HG03280 (cell line): ENCODE results near the gene STRA6.

ENCODE experiments used
- ATAC-seq: cut with Tn5 transposase; IDR thresholded peaks from one replicate; pipeline ENCODE4 v1.9.1; 2021; ENCODE audit warnings: mild to moderate bottlenecking, moderate library complexity; ENCODE audit not compliant: unreplicated experiment

STRA6 gene, protein sequence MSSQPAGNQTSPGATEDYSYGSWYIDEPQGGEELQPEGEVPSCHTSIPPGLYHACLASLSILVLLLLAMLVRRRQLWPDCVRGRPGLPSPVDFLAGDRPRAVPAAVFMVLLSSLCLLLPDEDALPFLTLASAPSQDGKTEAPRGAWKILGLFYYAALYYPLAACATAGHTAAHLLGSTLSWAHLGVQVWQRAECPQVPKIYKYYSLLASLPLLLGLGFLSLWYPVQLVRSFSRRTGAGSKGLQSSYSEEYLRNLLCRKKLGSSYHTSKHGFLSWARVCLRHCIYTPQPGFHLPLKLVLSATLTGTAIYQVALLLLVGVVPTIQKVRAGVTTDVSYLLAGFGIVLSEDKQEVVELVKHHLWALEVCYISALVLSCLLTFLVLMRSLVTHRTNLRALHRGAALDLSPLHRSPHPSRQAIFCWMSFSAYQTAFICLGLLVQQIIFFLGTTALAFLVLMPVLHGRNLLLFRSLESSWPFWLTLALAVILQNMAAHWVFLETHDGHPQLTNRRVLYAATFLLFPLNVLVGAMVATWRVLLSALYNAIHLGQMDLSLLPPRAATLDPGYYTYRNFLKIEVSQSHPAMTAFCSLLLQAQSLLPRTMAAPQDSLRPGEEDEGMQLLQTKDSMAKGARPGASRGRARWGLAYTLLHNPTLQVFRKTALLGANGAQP

DNA sequence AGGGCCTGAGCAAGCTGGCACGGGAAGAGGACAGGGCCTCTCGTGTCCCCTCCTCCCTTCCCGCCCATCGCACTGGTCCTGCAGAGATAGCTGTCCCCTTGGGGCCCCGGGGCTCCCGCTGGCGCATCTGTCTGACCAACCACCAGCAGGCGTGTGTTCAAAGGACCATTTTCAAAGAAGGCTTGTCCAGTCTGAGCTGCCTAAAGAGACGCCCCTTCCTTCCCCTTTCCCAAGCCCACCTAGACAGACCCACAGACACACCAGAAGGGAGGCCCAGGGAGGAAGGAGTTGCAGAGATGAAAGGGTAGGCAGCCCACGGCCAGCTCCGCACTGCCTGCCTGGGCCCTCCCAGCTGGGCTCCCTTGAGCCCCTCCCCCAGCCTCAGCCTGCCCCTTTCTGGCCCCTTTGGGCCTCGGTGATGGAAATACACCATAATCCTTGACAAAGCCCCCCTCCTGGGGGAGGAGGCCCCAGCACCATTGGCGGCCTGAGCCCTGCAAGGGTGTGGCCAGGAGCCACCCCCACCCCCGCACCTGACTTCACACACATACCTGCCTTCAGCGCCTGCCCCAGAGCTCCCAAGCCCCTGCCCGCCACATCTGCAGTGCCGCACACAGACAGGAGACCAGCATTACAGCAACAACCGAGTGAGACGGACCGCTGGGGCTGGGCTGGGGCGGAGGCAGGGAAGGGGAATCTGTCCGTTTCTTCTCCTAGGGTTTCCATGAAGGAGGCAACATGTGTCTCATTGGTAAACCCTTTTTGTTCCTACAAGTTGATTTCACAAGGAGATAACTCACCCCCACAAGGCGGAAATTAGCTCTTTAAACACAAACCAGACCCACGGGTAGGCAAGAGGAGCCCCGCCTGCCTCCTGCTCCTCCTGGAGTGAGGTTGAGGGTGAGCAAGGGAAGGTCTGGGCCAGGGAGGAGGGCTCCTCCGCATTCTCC is at the start of gene STRA6:
Gene STRA6 (minus strand): TSS at position 336 of the 950 bp plus-strand sequence. CDS start 520 bp downstream, outside the sequence.
- ATAC-seq: no peak

DNA sequence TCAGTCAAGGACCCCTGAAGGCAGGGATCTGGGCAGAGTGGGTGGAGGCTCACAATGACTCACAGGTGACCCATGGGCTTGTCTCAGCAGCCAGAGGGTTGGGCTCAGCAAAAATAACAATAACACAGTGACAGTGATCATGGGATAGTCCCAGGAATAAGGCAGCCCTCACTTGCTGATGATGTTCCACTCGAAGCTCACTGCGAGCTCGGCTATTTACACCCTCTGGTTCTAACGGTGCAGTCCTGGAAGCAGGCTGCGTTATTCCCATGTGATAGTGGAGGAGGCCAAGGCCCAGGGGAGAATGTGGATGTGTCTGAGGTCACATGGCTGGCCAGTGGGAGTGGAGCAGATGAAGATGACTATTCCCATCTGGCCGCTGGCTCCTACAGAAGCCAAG is 49.7 kb upstream of the STRA6 start:
- ATAC-seq: no peak

DNA sequence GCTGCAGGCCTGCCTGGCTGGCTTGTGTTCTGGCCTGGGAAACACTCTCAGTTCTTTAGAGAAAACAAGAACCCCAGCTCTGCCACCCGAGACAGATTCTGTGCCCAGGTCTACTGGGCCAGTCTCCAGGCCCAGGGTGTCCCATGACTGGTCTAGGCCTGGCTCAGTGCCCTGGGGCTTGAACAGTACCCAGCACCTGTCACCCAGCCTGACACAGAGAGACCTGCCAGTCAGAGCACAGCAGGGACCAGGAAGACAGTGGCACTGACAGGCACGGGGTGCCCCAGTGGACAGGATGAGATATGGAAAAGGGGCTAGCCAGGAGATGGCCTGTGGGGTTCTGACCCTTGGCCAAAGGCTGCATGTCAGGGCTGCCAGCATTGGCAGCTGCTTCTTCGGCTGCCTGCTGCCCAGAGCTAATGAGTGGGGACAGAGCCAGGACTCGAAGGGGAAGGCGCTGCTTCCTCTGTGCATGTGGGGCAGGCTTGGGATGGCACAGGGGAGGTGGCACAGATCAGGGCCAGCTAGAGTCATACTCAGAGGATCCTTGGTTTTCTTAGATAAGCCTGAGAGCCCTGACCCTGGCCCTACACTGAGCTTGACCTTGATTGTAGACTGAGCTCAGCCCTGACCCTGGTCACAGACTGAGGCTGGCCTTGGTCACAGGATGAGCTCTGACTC is 48.7 kb upstream of the STRA6 start:
- ATAC-seq: no peak

DNA sequence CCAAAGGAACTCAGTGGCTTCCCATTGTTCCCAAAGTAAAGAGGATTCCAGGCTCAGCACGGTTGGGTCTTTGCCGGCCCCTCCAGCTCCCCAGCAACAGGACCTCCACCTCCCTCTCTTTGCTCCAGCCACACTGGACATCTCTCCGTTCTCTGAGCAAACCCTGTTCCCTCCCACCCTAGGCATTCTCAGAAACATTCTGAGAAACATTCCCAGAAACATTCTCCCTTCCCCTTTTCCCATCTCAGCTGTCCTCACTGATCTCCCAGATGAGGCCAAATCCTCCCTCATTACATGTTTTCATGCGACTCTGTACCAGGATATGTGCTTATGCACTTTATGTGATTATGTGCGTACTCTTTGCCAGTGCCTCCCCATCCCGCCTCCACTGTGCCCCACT is 47.7 kb upstream of the STRA6 start:
- ATAC-seq: no peak

DNA sequence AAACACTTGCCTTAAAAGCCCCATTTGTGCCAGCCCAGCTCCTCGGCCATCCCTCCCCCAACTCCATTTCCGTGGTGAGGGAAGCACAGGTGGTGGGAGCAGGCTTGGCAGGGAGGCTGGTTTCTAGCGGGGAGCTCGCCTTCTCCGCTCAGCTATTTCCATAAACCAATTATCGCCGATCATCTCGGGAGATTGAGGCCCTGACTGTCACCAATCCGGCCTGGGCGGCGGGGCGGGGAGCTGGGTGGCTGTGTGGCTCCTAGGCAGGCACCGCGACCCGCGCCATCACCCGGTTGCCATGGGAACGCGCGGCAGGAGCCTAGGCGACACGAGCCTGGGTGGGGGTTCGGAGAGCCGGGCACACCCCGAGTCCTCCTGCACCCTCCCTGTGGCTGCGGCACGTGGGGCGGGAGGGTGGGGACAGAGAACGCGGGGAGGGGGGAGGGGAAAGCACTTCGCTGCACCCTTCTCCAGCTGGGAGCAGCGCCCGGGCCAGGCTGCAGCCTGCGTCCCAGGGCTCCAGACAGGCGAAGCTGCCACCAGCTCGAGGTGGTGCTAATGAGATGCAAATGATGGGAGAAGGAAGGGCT is 42.9 kb upstream of the STRA6 start:
- no peak for ATAC-seq

DNA sequence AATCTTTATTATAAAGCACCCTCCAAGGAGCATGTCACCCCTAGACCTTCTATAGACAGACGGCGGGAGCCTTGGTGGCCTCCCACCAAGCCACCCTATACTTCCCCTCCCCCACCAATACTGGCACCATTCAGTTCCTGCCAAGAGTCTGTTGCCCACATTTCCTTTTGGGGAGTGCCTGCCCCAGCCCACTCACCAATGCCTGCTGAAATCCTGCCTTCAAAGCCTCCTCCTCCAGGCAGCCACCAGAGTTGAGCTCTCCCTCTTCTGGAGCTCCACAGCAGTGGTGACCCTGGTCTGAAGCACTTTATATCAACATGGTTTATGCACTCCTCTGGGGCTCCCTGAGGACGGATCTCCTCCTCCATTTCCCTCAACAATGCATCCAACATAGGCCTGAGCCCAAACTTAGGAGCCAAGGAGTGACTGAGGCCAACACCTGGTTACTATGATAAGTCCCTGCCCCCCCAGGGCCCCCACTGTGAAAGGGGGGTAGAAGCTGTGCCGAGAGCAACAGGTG is 42.3 kb upstream of the STRA6 start:
- no peak for ATAC-seq

DNA sequence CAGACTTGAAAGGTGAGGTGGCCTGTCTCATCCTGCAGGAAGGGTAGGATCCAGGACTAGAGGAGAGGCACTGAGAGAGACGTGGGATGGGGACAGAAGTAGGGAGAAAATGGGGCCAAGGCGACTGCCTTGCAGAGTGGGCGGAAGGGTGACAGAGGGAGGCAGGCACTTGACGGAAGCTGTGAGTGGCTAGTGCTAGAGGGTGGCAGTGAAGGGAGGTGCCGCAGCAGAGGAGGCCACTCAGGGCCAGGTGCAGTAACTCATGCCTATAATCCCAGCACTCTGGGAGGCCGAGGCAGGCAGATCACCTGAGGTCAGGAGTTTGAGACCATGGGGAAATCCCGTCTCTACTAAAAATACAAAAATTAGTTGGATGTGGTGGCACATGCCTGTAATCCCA is 40.8 kb upstream of the STRA6 start:
- ATAC-seq: no peak

DNA sequence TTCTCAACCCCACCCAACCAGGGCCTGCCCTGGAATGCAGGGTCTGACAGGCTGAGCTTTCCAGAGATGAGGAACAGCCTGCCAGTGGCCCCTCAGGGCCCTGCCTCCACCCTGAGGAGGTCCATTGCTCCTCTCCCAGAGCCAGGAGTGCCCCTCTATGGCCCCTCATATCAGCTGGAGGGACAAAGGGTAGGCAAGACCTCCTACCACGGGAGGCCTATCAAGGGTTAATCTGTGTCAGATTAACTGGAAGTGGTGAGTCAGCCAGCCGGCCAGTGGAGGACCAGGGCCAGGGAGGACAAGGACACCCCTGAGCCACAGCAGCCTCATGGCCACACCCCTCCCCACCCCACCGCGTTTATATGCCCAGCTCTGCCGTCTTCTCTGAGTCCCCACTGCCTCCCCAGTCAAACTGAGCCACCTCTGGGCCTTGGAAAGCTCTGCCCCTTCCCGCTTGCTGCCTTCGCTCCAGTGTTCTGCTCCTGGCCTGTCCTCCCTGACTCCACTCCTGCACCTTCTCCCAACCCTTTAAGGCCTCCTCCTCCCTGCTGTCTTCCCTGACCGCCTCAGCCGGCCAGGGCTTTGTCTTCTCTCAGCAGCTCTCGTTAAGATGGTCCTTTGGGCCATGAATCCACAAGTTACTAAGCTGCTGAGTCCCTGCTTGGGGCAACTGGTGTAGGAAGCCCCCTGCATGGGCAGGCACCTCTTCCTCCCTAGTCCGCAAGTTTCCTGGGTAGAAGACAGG is 40.0 kb upstream of the STRA6 start:
- no peak for ATAC-seq

DNA sequence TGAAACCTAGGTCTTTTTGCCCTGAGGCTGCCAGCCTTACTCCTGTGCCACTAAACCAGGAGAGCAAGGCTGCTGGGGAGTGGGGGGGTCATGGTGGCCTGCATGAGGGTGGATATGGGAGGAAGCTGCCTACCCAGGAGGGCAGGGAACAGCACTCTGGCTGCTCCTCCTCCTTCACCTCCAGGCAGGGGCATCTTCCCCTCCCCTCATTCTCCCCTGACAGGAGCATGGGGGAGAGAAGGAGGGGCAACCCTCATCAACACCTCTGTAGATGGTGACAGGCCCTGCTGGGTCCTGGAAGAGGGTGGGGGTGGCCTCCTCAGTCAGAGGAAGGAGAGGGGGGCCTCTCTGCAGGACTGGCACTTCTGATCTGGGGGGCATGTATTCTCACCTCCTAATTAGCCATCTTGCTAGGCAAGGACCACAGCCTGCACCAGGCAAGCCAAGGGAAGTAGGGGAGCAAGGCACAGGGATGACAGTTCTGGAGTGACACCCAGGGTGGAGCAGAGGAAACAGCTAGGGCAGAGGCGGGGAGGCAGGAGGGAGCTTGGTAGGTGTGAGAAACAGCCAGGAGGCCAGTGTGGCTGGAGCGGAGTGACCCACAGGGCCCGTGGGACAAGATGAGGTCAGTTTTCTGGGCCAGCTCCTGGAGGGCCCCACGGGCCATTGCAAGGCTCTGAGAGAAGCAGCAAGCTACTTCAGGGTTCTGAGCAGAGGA is 38.5 kb upstream of the STRA6 start:
- ATAC-seq: no peak

DNA sequence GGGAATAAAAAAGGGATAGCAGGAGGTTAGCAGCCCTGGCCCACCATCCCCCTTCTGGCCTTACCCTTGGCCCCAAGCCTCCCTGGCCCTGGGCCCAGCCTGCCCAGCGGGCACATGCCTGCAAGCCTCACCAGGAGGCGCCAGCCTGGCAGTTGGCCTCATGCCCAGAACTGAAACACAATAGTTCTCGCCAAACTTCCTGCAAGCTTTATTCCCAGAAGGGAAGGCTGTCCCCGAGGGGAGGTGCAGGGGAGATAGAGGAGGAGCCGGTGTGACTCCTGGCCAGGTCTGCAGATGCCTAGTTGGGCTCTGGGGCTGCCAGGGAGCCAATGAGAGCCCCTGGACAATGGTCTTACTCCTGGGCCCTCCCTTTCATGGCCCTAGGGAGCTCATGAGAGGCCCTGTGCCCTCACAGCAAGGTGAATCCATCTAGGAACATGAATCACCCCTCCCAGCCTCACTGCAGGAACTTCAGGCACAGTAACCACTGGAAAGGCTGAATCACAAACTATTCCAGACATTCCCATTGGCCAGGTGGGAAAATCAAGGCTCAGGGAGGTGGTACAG is 37.5 kb upstream of the STRA6 start:
- ATAC-seq: no peak

DNA sequence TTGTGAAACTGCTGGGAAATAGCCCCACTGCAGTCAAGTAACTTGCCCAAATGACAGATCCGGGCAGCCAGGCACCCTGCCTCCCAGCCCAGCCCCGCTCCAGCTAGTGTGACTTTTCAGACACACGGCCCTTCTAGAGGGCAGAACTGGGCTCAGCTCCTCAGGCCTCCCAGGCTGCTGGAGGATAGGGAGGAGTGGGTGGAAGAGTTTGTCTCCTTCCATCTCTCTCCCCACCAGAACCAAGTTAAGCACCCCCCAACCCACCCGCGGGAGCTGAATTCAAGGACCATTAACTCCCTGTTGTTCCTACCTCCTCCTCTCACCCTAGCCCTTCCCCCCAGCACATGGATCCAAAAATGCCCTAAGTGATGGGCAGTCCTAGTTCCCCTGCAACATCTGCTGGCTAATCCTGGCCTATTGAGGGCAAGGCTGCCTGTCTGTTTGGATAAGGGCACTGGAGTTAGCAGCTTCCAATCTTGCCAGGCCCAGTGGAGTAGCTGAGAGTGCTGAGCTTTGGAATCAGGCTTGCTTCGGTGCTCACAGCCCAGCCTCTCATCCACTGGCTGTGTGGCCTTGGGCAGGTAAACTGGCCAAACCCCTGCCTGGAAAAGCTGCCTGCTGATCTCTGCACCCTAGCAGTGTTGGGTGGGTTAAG is 36.6 kb upstream of the STRA6 start:
- no peak for ATAC-seq

DNA sequence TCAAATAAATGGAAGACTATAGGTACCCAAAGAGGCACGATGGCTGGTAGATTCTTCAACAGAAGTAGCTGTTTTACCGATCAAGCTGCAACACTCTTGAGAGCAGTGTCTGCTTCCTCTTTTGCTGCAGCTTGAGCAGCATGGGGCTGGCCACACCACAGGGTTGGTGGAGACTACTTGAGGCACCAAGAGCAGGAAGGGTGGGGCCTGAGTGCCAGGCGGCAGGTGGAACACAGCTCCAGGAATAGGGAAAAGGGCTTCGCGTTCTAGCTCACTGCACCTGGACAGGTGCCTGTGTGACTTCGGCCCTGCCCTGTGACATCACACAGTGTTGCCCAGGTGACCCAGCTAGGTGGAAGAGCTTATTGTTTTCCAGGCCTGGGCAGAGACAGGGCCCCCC is 33.4 kb upstream of the STRA6 start, which contains the start of gene CCDC33:
Gene CCDC33 (plus strand): TSS at position 365 of the 400 bp plus-strand sequence. CDS start 394 bp downstream, outside the sequence.
- no peak for ATAC-seq

DNA sequence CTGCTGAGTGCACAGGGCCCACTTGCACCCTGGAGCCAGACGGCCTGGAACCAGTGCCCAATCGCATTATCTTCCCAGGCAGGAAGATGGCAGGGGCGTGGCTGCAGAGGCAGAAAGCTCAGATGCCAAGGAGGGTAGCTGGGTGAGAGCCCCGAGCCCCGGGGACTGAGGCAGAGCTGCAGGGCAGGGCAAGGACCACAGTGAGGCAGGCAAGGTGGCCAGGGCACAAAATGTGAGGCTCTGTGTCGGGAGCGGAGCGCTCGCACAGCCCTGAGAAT is 31.9 kb upstream of the STRA6 start:
- ATAC-seq: no peak

DNA sequence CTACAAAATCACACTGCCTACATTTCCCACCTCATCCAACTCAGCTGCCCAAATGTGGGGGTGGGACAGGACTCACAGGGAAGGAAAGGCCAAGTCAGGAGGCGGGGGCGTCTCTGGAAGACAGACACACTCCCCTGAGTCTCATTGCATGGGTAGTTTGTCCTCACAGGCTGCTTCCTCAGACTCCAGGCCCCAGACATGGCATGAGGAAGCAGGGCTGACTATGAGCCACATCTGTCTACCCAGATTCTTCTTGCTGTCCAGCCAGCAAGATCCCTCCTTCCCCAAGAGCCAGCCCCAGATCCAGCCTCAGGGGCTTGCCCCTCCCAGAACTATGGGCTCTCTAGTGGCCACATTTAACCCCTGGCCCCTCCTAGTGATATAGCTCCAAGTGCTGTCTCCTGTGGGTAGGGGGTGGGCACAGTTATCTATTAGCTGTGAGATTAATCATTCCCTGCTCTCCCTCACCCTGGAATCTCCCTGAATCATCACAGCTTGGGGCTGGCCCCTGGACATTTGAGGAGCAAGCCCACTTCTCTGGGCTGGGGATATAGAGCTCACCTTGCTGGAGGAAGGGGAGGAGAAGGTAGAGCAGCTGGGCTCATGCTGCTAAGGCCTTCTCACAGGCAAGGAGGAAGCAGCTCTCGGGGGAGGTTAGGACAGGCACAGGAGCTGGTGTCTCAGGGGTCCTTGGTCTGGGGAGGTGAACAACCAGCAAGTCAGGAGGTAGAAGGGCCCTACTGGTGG is 31.4 kb upstream of the STRA6 start:
- no peak for ATAC-seq

DNA sequence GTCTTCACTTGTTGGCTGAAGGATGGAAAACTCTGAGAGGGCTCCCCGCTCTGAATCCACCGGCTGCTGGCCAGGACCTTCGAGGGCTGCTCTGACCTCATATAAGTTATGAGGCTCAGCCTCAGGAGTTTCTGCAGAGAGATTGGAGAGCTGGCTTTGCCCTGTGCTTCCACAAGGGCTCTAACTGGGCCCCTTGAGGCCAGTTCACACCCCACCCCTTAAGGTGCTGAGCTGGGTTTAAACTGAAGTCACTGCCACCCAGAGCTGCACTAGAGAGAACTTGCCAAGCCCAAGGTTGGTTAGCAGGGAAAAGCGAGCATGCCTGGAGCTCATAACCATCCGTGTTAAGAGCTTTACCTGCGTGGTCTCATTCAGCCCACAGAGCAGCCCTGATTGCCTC is 30.8 kb upstream of the STRA6 start:
- ATAC-seq: no peak

DNA sequence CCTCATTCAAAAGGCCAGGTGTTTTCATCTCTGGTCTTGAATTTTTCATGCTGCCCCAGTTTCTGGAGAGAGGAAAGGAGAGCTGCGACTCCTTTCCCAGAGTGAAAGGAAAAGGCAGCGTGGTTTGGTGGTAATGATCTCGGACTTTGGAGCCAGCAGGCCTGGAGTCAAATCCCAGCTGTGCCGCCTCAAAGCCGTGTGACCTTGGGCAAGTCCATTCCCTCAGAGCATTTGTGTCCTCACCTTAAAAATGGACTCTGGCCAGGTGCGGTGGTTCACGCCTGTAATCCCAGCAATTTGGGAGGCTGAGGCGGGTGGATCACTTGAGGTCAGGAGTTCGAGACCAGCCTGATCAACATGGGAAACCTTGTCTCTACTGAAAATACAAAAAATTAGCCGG is 28.9 kb upstream of the STRA6 start:
- no peak for ATAC-seq

DNA sequence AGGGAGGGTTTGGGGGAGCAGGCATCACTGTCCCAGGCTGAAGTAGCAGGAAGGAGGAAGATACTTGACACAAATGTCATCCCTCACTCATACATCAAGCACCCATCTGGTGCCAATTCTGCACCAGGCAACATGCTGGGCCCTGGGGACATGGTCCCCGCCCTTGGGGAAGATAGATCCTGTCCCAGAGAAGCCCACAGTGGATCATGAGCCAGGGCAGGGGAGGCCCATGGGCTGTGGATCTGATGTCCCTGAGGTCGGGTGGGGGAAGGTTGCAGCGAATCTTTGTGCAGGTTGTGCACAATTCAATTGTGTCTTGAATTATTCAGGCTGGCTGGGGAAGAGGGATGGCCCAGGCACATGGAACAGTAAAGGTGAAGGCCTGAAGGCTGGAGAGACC is 27.1 kb upstream of the STRA6 start:
- ATAC-seq: no peak

DNA sequence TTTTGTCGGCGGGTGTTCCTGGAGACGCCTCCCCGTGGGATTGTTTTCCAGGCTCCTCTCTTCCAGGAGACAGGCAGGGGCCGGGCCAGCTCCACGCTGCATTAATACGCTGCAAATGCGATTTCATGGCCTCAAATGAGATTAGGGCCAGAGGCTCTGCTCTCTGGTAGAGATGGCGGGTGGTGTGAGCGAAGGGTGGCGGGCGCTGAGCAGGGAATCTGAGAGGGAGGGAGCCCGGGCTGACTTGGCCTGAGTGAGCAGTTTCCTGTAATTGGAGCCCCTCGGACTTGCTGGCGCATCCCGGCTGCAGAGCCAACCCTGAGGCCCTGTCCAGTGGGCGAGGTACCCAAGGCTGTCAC is 26.1 kb upstream of the STRA6 start:
- ATAC-seq: no peak
